NCI-H2227 (cell line): ENCODE measurements around the gene RAI1.
A peak's percentile ranks its signal among the peaks of the same experiment; 100 is the strongest.

Experiments
- DNase-seq: peaks from one replicate; lab custom pipeline; 2025; ENCODE audit not compliant: unreplicated experiment; lab: John Stamatoyannopoulos, UW

Gene RAI1

DNA sequence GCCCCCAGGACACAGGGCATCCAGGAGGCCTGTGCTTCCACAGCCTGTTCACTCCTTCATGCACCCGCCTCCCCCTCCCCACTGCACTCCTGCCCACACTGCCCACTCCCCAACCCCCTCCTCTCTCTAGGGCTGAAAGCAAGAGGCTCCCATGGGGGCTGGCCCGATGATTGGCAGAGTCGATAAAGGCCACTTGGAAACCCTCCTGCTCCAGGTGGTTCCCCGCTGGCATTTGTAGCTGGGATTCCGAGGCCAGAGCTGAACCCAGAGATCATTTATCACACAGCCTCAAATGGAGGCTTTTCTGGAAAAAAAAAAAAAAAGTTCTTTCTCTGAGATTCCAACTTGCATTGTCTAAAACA is 81.5 kb downstream of the RAI1 start:
- no peak for DNase-seq

DNA sequence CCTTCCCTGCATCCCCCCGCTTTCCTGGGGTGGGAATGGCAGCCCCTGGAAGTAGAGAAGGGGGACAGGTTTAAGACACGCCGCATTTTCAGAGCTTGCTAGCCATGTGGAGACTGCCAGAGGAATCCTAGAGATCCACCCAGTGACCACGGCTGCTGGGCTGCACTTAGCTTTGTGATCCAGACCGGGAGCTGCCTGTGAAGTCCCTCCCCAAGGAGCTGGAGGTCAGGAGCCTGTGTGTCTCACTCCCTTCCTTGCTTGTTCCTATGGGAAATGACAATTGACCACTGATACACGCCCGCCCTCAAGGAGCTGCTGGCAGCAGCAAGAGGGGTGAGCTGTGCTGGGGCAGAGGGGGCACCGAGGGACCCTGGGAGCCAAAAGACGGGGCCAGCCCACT is 81.9 kb downstream of the RAI1 start:
- DNase-seq = no peak

DNA sequence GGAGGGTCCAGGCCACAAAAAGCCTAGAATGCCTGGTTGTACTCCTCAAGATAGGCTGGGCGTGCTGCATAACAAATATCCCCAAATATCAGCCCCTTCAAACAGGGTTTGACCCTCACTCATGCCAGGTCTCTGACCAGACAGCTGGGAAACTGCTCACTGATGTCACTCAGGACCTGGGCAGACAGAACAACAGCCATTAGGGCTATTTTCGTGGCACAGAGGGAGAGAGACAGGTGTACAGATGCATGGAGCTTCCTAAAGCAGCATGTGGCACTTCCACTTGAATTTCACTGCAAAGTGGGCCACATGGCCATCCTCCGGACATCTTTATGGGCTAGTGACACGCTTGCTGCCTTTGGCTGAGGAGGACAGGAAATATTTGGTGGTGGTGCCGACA is 82.5 kb downstream of the RAI1 start:
- DNase-seq = no peak

DNA sequence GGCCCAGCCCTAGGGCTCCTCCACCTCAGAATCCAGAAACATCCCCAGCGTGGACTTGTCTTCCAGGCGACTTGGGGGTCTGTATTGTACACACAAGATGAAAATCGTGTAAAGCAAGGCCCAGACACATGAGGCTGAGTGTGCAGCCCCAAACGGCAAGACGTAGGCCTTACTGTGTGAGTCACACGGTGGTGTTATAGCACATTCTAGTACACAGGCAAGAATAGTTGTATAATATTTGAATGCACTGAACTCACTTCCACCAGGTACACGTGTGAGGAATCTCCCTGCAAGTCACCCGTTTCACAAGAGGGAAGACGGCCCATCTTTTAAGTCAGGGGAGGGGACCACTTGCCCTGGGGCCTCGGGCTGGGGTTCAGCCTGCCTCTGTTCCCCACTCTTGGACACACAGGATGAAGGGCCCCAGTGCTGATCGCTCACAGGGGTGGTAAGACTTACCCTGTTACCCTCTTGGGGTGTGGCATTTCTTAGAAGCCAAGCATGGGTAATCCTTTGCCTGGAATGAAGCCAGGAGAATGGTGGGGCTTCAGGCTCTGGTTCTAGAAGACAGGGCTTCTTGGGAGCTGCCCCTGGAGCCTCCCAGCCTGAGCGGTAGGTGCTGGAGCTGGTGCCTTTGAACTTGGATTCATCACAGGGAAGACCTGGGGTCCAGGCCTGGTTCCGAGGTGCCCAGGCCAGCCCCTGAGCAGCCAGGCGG is 84.3 kb downstream of the RAI1 start:
- no peak for DNase-seq

DNA sequence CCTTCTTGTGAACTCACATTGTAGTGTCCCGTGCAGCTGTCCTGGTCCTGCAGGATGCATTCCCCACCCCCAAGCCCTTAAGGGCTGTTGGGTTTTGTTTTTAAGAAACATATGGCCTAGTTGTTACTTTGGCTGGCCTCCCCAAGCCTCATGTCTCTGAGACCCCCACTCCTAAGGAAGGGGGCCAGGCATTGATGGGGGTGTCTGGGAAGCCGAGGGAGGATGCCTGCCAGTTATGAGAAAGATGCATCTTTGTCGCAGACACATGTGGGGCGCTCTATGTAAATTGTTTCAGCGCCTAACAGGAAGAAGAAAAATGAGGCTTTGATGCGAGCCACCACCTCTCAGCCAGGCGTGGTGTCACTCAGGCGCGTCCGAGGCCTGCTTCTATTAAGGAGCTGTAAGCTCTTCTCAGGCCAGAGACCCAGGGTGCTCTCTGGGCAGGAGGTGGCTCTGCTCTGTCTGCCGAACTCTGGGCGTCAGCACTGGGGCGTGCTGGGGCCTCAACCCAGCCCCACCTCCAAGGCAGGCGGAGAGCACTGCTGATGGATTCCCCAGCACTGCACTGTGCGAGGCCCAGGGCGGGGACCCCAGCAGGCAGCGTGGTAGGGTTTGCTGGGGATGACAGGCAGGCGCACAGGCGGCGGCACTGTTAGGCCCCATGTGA is 85.0 kb downstream of the RAI1 start:
- peak; percentile 16 for DNase-seq

DNA sequence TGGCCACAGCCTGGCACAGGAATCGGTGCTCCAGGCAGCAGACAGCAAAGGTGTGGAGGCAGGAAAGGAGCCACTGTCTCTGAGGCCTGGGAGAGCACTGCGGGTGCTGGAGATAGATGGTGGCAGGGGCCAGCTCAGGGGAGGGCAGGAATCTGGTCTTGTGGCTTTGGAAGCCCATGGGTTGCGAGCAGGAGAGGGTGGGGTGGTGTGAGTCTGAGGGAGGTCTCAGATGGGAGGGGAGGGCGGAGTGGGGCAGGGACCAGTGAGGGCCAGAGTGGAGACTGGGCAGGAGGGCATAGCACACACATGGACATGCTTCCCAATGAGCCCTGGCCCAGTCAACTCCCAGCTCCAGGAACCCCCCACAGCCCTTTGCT is 85.5 kb downstream of the RAI1 start:
- no peak for DNase-seq

DNA sequence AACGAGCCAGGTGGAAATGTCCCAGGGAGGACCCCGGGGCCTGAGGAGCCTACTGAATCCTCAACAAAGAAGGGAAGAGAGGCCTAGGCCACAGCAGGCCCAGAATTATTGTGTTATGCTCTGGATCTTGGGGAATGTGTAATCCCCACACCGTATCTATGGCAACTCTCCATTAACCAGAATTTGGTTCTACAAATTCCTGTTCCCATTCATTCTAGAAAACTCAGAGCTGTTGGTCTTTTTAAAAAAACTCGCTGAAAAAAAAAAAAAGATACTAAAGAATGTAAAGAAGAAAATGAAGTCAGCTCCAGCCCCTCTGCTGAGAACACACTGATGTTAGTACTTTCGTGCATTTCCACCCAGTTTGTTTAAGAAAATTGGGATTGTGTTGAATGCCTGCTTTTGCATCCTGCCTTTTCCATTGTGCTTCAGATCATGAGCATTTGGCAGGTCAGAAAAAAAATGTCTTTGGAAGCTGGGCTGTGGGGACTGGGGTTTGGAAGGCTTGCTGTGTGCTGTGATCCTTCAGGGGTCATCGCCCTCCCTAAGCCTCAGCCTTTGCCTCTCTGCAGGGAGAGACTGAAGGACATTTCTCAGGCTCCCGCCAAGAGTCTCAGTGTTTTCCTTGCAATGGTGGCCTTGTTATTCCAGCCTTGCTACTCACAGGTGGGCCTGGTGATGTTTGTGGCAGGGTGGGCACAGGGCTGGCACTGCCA is 86.1 kb downstream of the RAI1 start:
- no peak for DNase-seq

DNA sequence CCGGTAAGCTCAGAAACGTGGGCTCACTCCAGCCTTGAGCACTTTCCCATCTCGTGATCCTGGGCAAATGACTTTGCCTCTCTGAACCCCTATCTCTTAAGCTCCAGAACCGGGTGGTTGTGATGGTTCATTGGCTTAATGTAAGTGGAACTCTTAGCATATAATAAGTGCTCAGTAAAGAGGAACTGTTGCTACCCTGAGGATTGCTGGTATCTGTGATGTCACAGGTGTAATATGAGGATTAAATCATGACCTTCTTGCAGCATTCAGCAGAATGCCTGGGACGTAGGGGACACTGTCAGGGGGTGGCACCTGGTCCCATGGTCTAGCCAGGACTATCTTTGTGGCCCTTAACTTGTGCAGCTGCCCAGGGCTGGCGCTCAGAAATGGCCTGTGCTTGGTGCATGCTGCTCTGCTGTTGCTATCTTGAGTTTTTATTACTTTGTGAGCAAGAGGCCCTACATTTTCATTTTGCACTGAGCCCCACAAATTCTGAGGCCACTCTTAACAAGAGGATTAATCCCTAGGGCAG is 86.7 kb downstream of the RAI1 start:
- DNase-seq = no peak

DNA sequence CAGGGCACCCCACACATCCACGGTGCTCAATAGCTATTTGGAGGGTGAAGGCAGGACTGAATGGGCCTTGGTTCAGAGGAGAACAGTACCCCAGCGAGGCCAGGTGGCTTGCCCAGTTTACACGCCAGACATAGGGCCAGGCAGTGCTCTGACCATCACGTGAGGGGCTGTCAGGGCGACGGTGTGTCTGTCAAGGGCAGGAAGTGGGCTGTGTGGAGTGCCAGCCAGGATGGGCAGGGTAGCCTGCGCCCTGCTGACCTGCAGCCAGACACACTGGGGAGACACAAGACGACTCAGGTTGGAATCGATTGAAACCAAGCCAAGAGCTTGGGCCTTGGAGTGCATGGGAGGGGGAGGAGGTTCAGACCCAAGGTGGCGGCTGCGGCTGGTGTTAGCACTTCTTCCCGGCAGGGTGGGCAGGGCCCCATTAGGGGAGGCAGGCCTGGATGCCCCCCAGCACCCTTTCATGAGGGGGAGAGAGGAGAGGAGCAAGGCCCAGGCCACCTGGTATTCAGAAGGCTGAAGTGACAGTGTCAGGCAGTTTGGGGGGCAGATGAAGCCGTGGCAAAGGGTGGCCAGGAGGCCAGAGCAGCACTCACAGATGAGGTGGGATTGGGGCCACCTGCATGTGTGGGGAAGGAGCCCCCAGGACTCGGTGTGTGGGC is 87.3 kb downstream of the RAI1 start:
- DNase-seq = peak; percentile 19

DNA sequence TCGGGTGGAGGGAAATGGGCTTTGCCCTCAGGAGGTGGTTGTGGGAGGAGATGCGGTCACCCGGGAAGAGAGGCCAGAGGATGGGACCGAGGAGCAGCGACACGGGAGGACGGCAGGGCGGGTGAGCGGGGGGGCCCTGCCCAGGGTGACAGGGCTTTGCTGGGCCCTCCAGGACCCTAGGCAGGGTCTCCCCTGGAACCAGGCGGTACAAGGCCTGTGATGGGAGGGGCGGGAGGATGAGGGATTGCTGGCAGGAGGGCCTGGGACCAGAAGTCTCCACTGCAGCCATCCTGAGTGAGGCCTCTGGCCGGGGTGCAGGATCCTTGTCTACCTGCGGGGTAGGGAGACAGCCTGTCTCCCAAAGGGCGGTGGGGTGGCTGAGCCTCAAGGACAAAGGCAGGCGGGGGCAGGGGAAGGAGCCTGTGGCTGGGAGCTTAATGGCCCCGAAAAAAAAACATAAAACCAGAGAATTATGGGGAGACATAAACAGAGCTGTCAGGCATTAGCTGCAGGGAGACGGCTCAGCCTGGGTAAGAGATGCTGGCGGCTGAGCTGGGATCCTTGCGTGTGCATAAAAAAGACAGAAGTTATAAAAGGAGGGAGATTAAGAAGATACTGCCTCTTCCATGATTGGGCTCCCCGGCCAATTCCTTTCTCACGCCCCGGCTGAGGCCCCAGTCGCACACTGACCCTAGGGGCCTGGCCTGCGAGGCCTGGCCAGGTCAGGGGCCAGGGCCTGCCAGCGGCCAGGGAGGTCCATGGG is 88.8 kb downstream of the RAI1 start:
- no peak for DNase-seq

DNA sequence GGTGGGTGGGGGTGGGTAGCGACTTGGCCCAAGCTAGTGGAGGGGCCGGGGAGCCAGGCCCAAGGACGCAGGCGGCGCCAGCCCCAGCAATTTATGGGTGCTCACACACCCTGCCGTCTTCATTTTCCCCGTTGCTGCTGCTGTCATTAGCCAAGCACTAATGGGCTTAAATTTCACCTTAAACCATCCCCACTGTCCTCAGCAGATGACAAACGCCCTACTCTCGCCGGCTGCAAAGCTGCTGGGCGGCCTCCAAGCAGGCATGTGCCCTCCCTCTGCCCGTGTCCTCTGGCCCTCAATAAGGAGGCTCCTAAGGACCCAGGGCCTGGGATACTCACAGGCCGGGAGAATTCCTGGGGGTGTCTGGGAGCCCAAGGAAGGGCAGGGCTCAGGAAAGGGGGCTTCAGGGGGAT is 89.4 kb downstream of the RAI1 start:
- peak; percentile 35 for DNase-seq

DNA sequence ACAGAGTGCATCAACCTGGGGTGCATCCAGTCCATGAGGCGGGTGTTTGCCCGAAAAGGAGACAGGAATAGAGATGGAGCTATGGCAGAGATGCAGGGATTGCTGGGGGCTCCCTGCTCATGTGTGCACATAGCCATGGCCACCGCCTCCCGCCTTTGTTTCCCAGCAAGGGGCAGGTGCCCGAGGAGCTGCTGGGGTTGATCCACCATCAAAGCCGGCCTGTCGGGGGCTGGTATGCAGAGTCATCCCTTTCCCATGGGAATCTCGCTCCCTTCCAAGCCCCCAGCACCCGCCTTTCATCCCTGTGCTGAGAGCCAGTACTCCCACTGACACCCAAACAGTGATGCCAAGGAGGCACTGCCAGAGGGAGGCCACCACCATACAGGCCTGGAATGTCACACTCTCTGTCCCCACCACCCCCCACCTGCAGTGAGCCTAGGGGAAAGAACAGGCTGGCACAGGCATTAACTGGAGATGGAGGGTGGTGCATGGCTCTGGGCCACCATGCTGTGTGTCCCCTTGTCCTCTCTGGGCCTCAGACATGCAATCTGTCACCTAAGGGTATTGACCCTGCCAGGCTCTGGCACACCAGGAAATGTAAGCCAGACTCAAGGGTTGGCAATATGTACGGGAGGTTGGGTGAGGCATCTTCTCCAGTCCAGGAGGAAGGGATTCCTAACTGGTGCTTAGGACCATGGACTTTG is 90.4 kb downstream of the RAI1 start:
- DNase-seq = no peak

DNA sequence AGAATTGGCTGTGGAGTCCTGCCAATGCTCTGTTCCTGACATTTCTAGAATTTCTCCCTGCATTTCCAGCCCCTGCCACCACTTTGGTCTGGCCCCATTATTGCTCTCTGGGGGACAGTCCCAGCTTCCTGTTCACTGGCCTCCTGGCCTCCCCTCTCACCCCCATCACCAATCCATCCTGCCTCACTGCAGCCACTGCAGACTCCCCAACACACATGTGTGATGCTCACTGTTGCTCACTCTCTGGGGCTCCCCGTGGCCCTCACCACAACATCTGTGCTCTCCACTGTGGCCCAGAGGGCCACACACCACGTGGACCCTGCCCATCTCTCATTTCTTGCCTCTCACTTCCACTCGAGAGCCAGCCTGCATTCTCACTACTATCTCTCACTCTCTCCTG is 91.0 kb downstream of the RAI1 start:
- no peak for DNase-seq

DNA sequence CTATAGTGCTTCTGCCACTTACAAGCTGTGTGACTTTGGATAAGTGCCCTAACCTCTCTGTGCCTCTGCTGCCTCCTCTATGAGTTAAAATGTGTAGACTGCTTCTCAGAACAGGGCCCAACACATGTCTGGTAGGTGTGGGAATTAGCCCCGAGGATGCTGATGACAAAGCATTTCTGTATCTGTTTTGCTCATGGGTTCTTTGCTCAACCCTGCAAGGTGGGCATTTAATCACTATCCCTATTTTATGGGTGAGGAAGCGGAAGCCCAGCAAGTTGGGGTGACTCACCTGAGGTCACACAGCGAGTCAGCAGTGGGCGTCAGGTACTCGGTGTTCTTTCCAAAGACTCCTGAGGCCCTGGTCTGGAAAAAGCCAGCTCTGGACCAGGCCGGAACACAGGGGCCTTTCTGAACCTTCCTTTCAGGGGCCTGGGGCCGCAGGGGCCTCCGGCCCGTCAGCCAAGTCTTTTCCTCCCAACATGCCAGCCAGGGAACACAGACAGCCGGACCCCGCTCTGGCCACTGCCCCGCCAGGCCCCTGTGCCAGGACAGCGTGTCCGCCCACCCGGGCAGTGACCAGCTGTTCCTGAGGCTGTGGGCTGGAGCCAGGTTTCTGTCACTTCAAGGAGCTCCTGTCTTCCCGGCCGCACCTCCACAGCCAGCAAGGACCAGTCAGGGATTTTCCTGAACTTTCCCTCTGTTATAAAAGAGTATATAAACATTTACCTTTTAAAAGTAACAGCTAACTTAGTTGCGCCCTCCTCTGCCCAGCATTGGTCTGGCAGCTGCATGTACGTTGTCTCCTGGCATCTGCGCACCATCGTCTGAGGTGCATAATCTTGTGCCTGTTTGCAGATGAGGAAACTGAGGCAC is 93.0 kb downstream of the RAI1 start:
- no peak for DNase-seq

DNA sequence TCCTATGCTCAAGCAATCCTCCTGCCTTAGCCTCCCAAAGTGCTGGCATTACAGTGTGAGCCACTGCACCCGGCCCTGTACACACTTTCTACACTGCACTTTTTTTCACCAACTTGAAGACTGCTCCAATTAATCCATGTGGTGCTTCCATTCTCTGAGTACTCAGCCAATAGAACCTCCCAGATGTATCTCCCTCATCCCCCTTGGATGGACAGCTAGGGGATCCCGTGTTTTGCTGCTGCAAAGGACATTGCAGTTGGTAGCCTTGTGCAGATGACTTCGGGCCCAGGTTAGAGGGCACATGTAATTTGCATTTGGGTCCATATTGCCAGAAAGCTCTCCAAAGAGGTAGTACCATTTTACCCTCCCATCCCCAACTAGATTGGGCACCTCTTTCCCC is 95.6 kb downstream of the RAI1 start:
- no peak for DNase-seq

DNA sequence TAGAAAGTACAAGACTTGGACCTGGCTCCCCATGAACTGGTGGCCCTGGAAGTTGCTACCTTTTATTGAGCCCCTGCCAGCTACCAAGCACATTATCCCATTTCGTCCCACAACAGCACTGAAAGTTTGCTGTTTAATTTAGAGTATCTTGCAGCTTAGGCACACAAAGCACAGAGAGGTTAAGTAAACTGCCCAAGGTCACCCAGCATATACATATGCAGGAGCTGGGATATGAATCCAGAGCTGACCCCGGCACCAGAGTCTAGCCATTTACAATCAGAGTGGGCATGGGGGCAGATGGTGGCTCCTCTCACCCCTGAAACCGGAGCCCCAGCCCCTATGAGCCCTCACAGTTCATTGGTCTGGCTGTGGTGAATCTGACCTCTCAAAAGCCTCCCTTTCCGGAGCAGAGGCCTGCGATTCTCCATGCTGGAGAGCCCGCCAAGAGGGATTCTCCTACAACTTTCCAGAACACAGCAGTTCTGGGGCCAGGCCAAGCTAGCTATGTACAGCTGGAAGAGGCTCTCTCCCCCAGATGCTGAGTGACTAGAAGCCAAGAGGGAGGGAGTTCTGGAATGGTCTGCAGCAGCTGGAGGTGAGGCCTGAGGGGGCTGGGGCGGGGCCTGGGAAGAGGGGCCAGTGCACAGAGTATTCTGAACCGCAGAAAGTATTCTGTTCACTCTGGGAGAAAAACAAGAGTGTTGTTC is 97.2 kb downstream of the RAI1 start:
- no peak for DNase-seq

DNA sequence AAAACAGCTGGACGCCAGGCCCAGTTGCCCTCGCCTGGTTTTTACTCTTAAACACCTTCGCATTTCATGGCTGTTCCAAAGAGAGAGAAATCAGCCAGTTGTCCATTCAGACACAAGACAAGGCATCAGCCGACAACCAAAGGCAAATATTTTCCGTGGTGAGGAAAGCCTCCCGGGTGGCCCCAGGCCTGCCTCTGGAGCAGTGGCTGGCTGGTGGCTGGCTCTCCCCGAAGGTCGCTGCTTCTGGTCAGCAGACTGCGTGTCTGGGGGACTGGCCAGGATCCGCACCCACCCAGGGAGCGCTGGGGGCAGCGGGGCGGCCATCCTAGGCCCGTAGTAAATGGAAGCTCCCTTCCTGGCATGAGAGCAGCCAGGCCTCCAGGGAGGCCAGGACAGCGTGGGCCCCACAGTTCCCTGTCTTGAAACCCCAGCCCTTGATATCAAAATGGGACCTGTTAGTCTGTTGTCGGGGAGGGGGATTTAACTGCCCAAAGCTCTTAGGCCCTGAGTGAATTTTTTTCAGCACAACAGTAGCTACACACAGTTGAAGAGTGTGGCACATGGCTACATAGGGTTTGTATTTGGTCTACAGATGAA is 97.9 kb downstream of the RAI1 start:
- DNase-seq = no peak

DNA sequence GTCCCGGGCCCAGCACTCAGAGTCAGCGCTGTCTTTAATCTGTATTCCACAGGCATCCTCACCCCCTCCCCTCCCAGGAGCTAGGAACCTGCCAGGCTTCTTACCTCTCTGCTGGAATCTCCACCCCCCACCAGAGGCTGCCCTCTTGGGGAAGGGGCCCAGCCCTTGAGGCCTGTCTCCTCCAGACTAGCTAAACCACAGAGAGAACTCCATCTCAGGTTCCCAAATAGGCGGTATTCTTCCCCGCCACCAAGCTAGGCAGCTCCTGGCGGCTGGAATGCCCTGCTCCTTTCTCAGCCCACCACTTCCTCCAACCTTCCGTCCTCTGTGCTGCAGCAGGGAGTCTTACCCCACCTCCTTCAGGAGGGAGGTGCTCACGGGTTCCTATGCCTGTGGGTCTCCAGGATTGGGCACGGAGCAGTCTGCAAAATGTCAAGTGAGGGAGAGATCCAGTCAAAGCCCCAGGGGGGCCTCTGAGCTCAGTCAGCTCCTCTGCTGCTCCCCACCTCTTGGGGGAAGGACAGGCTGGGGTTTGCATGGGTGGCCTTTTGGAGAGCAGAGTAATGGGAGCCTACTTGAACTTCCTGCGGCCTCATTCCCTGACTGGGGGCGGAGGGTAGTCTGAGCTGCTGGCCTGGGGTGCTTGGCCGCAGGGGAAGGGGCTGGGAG is 99.8 kb downstream of the RAI1 start:
- peak; percentile 36 for DNase-seq
